GM18861 (cell line): ENCODE measurements around the gene FBXL12.
"Not testable (repeated sequence)": the region's sequence is repeated elsewhere in the genome, so short reads cannot be mapped to it uniquely, and the experiment has no call there.

Source experiments
- ATAC-seq: cut with Tn5 transposase; IDR thresholded peaks from one replicate; pipeline ENCODE4 v1.9.1; 2021; ENCODE audit not compliant: unreplicated experiment

FBXL12 gene

DNA sequence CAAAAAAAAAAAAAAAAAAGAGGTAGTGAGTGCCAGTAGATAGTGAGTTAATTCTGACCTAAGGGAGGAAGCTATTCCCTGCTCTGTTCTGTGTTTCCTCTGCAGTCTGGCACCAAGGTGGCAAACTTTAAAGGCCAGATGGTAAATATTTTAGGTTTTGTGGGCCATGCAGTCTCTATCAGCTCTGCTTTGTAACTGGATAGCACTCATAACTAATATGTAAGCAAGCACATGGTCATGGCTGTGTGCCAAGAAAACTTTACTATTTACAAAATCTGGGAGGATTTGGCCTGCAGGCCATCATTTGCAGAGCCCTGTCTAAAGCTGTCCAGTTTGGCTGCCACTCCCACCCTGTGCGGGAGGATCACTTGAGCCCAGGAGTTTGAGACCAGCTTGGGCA is 20.5 kb upstream of the FBXL12 start:
- no peak for ATAC-seq

GRCh38 chr19:9838324-9838723 is 19.4 kb upstream of the FBXL12 start:
- no peak for ATAC-seq

GRCh38 chr19:9836021-9836420 is 17.1 kb upstream of the FBXL12 start:
- ATAC-seq = no peak

DNA sequence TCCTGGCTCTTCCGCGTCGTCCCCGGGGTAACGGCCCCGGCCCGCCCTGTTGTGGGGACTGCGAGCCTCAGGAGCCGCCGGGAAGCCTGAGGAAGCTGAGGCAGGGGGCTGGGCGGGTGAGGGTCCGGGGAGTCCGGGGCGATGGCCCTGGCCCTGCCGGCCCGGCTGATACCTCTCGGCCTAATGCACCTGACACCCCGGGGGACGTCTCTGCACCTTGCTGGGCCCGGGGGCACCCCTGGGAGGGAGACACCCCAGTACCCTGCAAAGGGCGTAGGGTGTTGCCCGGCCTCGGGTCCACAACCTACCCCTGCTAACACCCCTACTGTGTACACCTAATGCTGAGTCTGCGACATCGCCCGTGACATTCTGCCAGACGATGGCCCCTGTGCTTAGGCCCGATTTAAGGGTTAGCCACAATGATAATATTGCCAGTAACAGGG is 16.6 kb upstream of the FBXL12 start:
- peak; percentile 11 for ATAC-seq

GRCh38 chr19:9834726-9835506 is 16.0 kb upstream of the FBXL12 start, which contains the start of gene PIN1:
PIN1 (plus strand) TSS chr19:9835318; CDS start chr19:9835345, 27 bp downstream.
- ATAC-seq = peak; percentile 90

GRCh38 chr19:9834307-9834725 is 15.4 kb upstream of the FBXL12 start:
- ATAC-seq = no peak

DNA sequence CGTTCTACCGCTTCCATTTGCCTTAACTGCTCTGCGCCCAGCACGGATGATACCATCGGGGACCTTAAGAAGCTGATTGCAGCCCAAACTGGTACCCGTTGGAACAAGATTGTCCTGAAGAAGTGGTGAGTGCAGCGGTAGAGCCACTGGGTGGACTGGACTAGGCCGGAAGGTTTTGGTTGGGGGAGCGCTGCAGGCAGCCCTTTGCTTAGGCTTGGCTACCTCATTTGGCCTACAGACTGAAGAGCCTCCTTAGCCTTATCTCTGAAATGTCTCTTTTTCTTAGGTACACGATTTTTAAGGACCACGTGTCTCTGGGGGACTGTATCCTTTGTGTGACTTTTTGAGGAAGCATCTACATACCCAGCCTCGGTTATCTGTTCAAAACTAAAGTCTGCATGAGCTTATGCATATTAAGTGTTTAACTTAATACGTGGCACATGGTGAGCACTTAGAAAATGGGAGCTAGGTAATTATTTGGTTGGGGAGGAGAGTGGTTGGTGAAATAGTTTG is 9.7 kb upstream of the FBXL12 start:
- no peak for ATAC-seq

DNA sequence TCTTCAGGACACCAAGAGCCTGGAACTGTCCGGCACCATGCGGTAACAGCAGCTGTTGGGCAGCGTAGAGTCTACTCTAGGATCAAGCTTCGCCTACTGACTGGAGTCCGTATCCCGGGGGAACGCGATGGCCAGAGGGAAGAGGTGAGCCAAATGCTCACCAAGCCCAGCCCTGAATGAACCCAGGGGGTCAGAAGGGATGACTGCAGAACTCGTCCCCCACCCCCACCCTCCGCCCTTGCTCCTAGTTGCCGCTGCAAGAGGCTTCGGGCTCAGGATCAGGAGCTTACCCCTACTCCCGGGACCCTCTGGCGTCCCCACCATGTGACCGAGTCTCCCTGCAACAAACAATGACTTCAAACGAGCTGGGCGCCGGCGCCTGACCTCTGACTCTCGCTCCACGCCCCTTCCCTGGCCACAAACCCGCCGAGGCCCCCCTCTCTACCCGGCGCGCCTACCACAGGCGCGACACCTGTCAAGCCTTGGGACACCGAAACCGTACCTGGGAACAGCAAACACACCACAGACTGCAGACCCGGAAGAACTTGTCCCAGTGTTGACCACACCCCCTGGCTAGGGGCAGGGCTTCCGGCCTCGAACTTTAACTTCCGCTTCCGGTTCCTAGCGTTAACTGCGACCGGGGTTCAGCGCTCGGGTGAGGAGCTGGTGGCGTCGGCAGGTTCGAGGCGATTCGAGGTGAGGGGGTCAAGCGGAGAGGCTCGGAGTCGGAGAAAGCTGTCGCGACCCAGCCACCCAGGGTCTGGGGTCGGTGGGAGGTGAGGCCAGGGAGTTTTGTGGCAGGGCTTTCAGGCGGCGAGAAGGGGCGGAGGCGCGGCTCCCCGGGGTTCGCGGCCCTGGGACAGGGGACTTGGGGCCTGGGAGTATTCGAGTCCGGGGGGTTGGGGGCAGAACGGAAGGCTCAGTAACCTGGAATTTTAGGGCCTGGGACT is 8.7 kb upstream of the FBXL12 start, which contains the start of gene UBL5:
TSS of gene UBL5 (plus strand) at position 630 of the 950 bp plus-strand sequence. CDS start 420 bp downstream, outside the sequence.
- peak; percentile 77 for ATAC-seq

DNA sequence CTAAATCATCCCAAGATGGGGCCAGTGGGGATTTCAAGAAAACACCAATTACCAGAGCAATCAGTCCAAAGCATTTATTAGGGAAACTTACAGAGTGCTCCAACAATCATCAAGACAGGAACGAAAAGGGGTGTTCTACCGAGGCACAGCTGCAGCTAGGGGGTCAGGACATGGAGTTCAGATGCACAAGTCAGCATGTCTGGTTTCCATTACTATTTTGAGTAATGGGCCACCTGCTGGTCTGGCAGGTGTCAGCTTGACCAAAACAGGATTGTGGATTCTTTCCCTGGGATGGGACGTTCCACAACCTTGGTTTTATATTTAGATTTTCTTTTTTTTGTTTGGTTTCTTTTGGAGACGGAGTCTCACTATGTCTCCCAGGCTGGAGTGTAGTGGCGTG is 4.9 kb upstream of the FBXL12 start:
- ATAC-seq = no peak

GRCh38 chr19:9820034-9820433 is 1.2 kb upstream of the FBXL12 start:
- ATAC-seq = not testable (repeated sequence)

- no peak for ATAC-seq
Observed at GRCh38 chr19:9819596-9819909, 674 bp upstream of the FBXL12 start.

DNA sequence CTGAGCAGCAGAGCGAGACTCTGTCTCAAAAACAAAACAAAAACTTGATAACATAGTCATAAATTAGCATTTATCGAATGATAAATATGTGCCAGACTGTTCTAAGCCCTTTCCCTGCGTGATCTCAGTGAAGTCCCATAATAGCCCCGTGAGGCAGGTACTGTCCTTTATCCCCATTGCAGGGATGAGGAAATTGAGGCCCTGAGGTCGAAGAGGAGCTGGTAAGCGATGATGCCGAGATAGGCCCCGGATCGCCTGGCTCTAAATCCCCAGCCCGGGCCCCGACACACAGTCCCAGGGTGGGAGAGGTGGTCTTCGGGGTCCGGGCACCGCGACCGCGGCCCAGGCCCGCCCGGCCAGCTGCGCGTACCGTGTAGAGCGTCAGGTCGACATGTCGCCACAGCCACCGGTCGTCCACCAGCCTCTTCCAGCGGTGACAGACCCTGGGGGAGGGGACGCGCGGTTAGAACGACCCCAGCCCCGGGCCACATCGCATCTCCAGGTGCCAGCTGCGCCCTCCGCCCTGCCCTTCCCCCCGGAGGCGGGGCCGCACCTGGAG is 625 bp downstream of the FBXL12 start:
- ATAC-seq = no peak

GRCh38 chr19:9811139-9811538 is 7.7 kb downstream of the FBXL12 start:
- no peak for ATAC-seq

GRCh38 chr19:9808855-9809824 is 9.7 kb downstream of the FBXL12 start:
- no peak for ATAC-seq

DNA sequence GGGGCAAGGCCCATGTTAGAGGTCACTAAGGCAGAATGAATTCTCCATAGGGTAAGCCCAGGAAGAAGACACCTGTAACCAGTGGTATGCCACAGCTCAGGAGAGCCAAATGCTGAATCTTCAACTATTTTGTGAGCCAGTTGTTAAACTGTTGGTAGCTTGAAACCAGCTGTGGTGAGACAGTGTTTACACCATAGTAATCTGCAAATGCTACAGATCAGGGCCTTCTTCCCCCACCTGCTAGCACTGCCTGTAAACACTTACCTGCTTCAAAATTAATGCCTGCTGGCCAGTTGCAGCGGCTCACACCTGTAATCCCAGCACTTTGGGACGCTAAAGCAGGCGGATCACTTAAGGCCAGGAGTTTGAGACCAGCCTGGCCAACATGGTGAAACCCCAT is 12.1 kb downstream of the FBXL12 start:
- no peak for ATAC-seq

DNA sequence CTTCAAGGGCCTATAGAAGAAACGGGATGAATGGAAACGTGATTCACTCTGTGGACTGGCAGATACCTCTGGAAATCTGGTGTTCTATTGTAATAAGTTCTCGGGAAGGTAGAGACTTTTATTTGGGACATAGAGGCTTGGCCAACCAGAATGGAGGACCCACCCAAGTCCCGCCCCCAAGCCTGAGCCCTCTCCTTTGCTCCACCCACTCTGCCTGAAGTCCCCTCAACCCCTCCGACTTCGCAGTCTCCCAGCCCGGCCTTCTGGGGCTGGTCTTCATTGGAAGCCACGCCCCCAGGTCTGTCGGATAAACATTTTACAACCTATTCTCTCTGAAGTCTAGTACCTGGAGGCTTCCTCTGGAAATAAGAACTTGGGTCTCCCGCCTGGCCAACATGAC is 16.9 kb downstream of the FBXL12 start:
- no peak for ATAC-seq

GRCh38 chr19:9799162-9799561 is 19.7 kb downstream of the FBXL12 start:
- ATAC-seq = no peak

GRCh38 chr19:9797871-9798270 is 21.0 kb downstream of the FBXL12 start:
- no peak for ATAC-seq

- peak; percentile 62 for ATAC-seq
Observed at GRCh38 chr19:9796113-9796773, 22.6 kb downstream of the FBXL12 start.
